Suprapubic skin (tissue), 3 donors: ENCODE results near the gene CYTH1.

Experiments used
- CTCF ChIP-seq, 2 donors: fragments of 200-600 bp in 1 of 2; fragments of 450-650 bp in 1 of 2; sonication (generic) in 1 of 2; IDR thresholded peaks; one replicate each; pipeline ENCODE4 v1.5.1; 2016 to 2019; ENCODE audit warnings: antibody characterized with exemption in 2 of 2, mild to moderate bottlenecking in 1 of 2, moderate library complexity in 1 of 2
- EP300 ChIP-seq: sonication (generic); formaldehyde crosslinking; IDR thresholded peaks from one replicate; pipeline ENCODE4 v1.6.1; 2017; ENCODE audit warnings: antibody characterized with exemption
- POLR2A ChIP-seq, 2 donors: fragments of 450-650 bp; IDR thresholded peaks; one replicate each; pipeline ENCODE4 v1.6.1; 2017; ENCODE audit warnings: antibody characterized with exemption in 2 of 2, mild to moderate bottlenecking in 2 of 2, moderate library complexity in 2 of 2

GRCh38 chr17:78732354-78732753 lies 49.7 kb downstream of the CYTH1 start:
- TF ChIP-seq CTCF (IDR thresholded peaks at IDR 0.05) (no peak), EP300 (no peak), POLR2A (IDR thresholded peaks at IDR 0.05) (no peak)
